DOHH2 (cell line): Measurements from ENCODE around the gene AP3D1.

Experiments used
- H3F3A ChIP-seq: fragments of 200-600 bp; sonication (generic), shearing (Covaris generic); 2 replicates; pipeline ENCODE4 v1.6.0; 2016; ENCODE audit warnings: antibody characterized with exemption, mild to moderate bottlenecking; ENCODE audit not compliant: control insufficient read depth, insufficient read depth
- H3K27ac ChIP-seq: fragments of 200-600 bp; sonication (generic); 2 replicates; pipeline ENCODE4 v1.5.1; 2014; ENCODE audit warnings: low read depth, mild to moderate bottlenecking, low read length, moderate library complexity
- H3K27me3 ChIP-seq: fragments of 200-600 bp; sonication (generic); 2 replicates; pipeline ENCODE4 v1.6.1; 2014; ENCODE audit warnings: mild to moderate bottlenecking, low read length, mixed read lengths; ENCODE audit not compliant: control insufficient read depth
- H3K36me3 ChIP-seq: fragments of 200-600 bp; sonication (generic); 2 replicates; pipeline ENCODE4 v1.6.1; 2014; ENCODE audit warnings: mild to moderate bottlenecking, low read length, moderate library complexity, mixed read lengths; ENCODE audit not compliant: control insufficient read depth
- H3K4me1 ChIP-seq: fragments of 200-600 bp; sonication (generic); 2 replicates; pipeline ENCODE4 v1.6.1; 2014; ENCODE audit warnings: mild to moderate bottlenecking, low read length, mixed read lengths; ENCODE audit not compliant: control insufficient read depth
- H3K4me2 ChIP-seq: fragments of 200-600 bp; sonication (generic); 2 replicates; pipeline ENCODE4 v1.6.0; 2014; ENCODE audit warnings: mild to moderate bottlenecking, low read length, moderate library complexity
- H3K4me3 ChIP-seq: fragments of 200-600 bp; sonication (generic); 2 replicates; pipeline ENCODE4 v1.5.1; 2014; ENCODE audit warnings: mild to moderate bottlenecking, low read length, mixed read lengths
- H3K79me2 ChIP-seq: fragments of 200-600 bp; sonication (generic); 2 replicates; pipeline ENCODE4 v1.6.1; 2014; ENCODE audit warnings: mild to moderate bottlenecking, low read length, mixed read lengths; ENCODE audit not compliant: control insufficient read depth
- H3K9me2 ChIP-seq: fragments of 200-600 bp; sonication (generic); replicated peaks from 2 replicates; pipeline ENCODE4 v1.6.1; 2014; ENCODE audit warnings: mild to moderate bottlenecking, low read length, mixed read lengths; ENCODE audit not compliant: control insufficient read depth
- H3K9me3 ChIP-seq: fragments of 200-600 bp; sonication (generic); 2 replicates; pipeline ENCODE4 v1.6.1; 2014; ENCODE audit warnings: antibody characterized with exemption, low read length, mixed read lengths; ENCODE audit not compliant: control insufficient read depth, insufficient read depth
- H4K20me1 ChIP-seq: fragments of 200-600 bp; sonication (generic); 2 replicates; pipeline ENCODE4 v1.6.0; 2014; ENCODE audit warnings: low read depth, mild to moderate bottlenecking, antibody characterized with exemption, low read length, moderate library complexity; ENCODE audit not compliant: control insufficient read depth, insufficient read depth
- CTCF ChIP-seq: fragments of 200-600 bp; sonication (generic); IDR thresholded peaks from one replicate; pipeline ENCODE4 v1.5.1; 2014; ENCODE audit warnings: antibody characterized with exemption, mild to moderate bottlenecking, low read depth, low read length; ENCODE audit not compliant: poor library complexity, severe bottlenecking
- EZH2phosphoT487 ChIP-seq: fragments of 200-600 bp; sonication (generic); IDR thresholded peaks from 2 replicates; pipeline ENCODE4 v1.6.1; 2017; ENCODE audit warnings: borderline replicate concordance, mild to moderate bottlenecking, antibody characterized with exemption, low read length, moderate library complexity, mixed read lengths

Gene AP3D1

DNA sequence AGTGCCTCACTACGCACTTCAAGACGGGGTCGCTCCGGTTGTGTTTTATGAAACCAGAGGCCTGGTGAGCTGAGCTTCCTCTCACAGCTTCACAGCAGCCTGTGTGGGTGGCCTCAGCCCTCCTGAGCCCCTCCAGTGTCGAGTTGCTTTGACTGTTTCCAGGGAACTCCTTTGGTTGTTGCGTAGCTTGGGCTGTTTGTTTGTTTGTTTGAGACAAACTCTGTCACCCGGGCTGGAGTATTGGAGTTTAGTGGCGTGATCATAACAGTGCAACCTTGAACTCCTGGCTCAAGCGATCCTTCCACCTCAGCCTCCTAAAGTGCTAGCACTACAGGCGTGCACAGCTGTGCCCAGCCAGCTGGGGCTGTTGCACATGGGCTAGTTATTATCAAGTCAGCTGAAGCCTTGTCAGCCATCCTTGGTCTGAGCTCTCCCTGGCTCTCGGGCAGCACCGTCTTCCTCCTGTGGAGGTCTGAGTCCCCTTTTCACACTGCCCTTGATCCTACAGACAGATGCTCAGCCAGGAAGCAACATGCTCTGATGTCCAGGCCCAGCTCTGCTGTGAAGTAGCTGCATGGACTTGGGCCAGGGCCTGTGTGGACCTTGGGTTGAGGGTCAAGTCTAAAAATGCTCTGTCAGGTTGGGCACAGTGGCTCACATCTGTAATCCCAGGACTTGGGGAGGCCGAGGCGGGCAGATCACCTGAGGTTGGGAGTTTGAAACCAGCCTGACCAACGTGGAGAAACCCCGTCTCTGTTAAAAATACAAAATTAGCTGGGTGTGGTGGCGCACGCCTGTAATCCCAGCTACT lies 22.6 kb upstream of the AP3D1 start:
- Histone ChIP-seq H3K4me2 (no peak overlapping the region), H3K79me2 (peaks cover 100% of the 10 kb centered on the region), H4K20me1 (peaks cover 38% of the 10 kb centered on the region), H3K9me2 (no peaks in the 10 kb centered on the region), H3K9me3 (no peaks in the 10 kb centered on the region), H3K27me3 (no peaks in the 10 kb centered on the region), H3K36me3 (peaks cover 46% of the 10 kb centered on the region), H3F3A (no peaks in the 10 kb centered on the region), H3K27ac (no peak overlapping the region), H3K4me3 (no peak overlapping the region), H3K4me1 (peaks cover 30% of the 10 kb centered on the region)
- TF ChIP-seq CTCF (no peak), EZH2phosphoT487 (no peak)

DNA sequence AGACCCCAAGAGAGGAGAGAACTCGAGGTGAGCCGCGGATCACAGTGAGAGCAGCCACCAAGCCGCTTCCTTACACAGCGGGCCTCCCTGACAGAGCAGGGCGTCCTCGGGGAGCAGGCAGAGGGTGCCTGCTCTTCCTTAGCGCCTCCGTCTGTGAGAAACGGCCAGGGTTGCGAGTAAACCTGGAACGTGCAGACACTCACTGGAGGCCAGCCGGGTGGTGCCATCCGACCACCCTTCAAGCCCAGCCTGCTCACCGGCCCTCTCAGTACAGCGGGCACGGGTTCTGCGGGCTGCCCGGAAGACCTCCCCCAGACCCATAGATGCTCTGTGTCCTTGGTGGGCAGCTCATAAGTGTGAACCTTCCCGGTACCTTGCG lies 22.0 kb upstream of the AP3D1 start:
- Histone ChIP-seq H3F3A (no peaks in the 10 kb centered on the region), H3K36me3 (peaks cover 44% of the 10 kb centered on the region), H3K4me3 (no peak overlapping the region), H3K4me2 (no peak overlapping the region), H3K9me2 (no peaks in the 10 kb centered on the region), H3K79me2 (peaks cover 100% of the 10 kb centered on the region), H4K20me1 (peaks cover 44% of the 10 kb centered on the region), H3K27ac (no peak overlapping the region), H3K9me3 (no peaks in the 10 kb centered on the region), H3K27me3 (no peaks in the 10 kb centered on the region), H3K4me1 (peaks cover 36% of the 10 kb centered on the region)
- TF ChIP-seq EZH2phosphoT487 = no peak
- no peak for TF ChIP-seq CTCF

DNA sequence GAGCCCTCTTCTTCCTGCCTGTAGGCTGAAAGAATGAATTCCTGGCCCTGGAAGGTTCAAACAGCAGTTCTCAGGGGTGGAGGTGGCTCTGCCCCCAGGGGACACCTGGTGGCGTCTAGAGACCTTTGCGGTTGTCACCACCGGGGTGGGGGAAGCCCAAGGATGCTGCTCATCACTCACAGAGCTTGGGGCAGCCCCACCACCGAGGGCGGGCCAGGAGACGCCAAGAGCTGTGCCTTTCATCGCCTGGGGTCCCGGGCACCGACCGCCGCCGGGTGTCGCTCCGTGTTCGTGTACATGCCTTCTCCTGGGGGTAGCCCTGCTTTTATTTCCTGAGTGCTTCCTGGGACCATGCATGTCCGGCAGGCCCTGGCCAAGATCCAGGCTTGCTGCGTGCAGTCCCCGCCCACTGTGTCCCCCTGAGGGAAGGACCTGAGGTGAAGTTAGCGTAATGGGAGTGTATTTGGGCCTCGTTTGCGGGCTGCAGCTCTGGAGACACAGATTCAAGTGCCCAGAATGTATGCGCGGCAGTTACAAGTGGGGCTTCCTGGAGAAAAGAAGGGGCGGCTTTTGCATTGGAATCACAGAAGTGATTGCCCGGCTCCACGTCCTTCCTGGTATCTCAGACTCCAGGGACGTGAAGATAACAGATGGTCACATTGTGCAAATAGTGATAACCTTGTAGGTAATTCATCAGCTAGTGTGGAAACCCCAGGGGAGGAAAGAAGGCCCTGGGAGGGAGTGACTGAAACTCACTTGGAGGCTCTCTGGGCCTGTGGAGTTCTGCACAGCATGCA lies 20.2 kb upstream of the AP3D1 start:
- 0 out of 2 replicates have a peak overlapping the region, but pooled peaks have one; percentile 27 for H3K27ac ChIP-seq
- no peaks in the 10 kb centered on the region for H3K9me2 ChIP-seq
- H3K9me3 ChIP-seq = no peaks in the 10 kb centered on the region
- H3F3A ChIP-seq = no peaks in the 10 kb centered on the region
- no peaks in the 10 kb centered on the region for H3K27me3 ChIP-seq
- H3K36me3 ChIP-seq = peaks cover 51% of the 10 kb centered on the region
- H3K4me3 ChIP-seq = peak overlapping the region; percentile 52
- peaks cover 60% of the 10 kb centered on the region for H4K20me1 ChIP-seq
- H3K79me2 ChIP-seq = peaks cover 100% of the 10 kb centered on the region
- H3K4me2 ChIP-seq = peak overlapping the region; percentile 69
- peaks cover 54% of the 10 kb centered on the region for H3K4me1 ChIP-seq
- TF ChIP-seq CTCF (peak; percentile 40), EZH2phosphoT487 (no peak)
